ENCODE data around the gene TRPM2. TPM values are rescaled to one million over a fixed set of nuclear protein-coding genes. Genes with fewer than 3 reads are reported as not detected.
A peak's percentile ranks its signal among the peaks of the same experiment; 100 is the strongest.

The TRPM2 gene
- total and polyA plus RNA-seq, 8 donors = 0.46 to 8.7 (median 2.6) TPM

- FAIRE-seq = no peak
- H3K4me3 ChIP-seq = no peak overlapping the region
- no peak for DNase-seq
- WGBS, 2 donors = 52 to 61% methylated on average over 2 of the region's 2 CpGs
- ATAC-seq = no peak
- no peaks in the 10 kb centered on the region for H3K4me1 ChIP-seq
- no peak for TF ChIP-seq CTCF (IDR thresholded peaks at IDR 0.05)
- intact Hi-C loops (cut with DNase I) = no loop called here
- H3K27me3 ChIP-seq = no peaks in the 10 kb centered on the region
- no peaks in the 10 kb centered on the region for H3K36me3 ChIP-seq
- H3K27ac ChIP-seq = no peak overlapping the region
- H3K9me3 ChIP-seq = no peaks in the 10 kb centered on the region
These were observed 31.5 kb downstream of the TRPM2 start for GRCh38 chr21:44384968-44385367.

GRCh38 chr21:44389335-44389734 is 35.9 kb downstream of the TRPM2 start:
- no peak for ATAC-seq
- intact Hi-C loops (cut with DNase I) = no loop called here
- H3K4me3 ChIP-seq = no peak overlapping the region
- no peaks in the 10 kb centered on the region for H3K27me3 ChIP-seq
- H3K9me3 ChIP-seq = no peaks in the 10 kb centered on the region
- no peak for FAIRE-seq
- DNase-seq = no peak
- no peaks in the 10 kb centered on the region for H3K36me3 ChIP-seq
- no peaks in the 10 kb centered on the region for H3K4me1 ChIP-seq
- H3K27ac ChIP-seq = no peak overlapping the region
- 73 to 85% methylated on average over 1 of the region's 1 CpG for WGBS, 2 donors
- TF ChIP-seq CTCF (IDR thresholded peaks at IDR 0.05) = no peak

- H3K27ac ChIP-seq = no peak overlapping the region
- no peaks in the 10 kb centered on the region for H3K4me1 ChIP-seq
- no peaks in the 10 kb centered on the region for H3K36me3 ChIP-seq
- no peak overlapping the region for H3K4me3 ChIP-seq
- ATAC-seq = no peak
- no peak for DNase-seq
- intact Hi-C loops (cut with DNase I) = no loop called here
- no peak for FAIRE-seq
- no peaks in the 10 kb centered on the region for H3K9me3 ChIP-seq
- H3K27me3 ChIP-seq = no peaks in the 10 kb centered on the region
- TF ChIP-seq CTCF (IDR thresholded peaks at IDR 0.05) = no peak
- 74 to 84% methylated on average over 8 of the region's 8 CpGs for WGBS, 2 donors
These were observed 37.5 kb downstream of the TRPM2 start for GRCh38 chr21:44390886-44391285.

GRCh38 chr21:44391345-44392091 is 38.1 kb downstream of the TRPM2 start:
- WGBS, 2 donors = 47 to 58% methylated on average over 34 of the region's 34 CpGs
- Histone ChIP-seq H3K9me3 (no peaks in the 10 kb centered on the region), H3K27me3 (no peaks in the 10 kb centered on the region), H3K27ac (no peak overlapping the region), H3K36me3 (no peaks in the 10 kb centered on the region), H3K4me1 (no peaks in the 10 kb centered on the region), H3K4me3 (no peak overlapping the region)
- DNase-seq (peak in 1 of 6 donors; percentile 47), ATAC-seq (peak in 1 of 4 donors; percentile 30), FAIRE-seq (no peak)
- TF ChIP-seq CTCF (IDR thresholded peaks at IDR 0.05) = no peak
- intact Hi-C loops (cut with DNase I) = no loop called here

GRCh38 chr21:44392185-44392584 is 38.8 kb downstream of the TRPM2 start:
- H3K4me1 ChIP-seq = no peaks in the 10 kb centered on the region
- ATAC-seq (no peak), DNase-seq (no peak), FAIRE-seq (no peak)
- WGBS, 2 donors = 68 to 70% methylated on average over 6 of the region's 6 CpGs
- H3K27me3 ChIP-seq = no peaks in the 10 kb centered on the region
- no peak overlapping the region for H3K27ac ChIP-seq
- no peak for TF ChIP-seq CTCF (IDR thresholded peaks at IDR 0.05)
- no peak overlapping the region for H3K4me3 ChIP-seq
- no peaks in the 10 kb centered on the region for H3K36me3 ChIP-seq
- H3K9me3 ChIP-seq = no peaks in the 10 kb centered on the region
- intact Hi-C loops (cut with DNase I) = no loop called here

Measured in pancreas (tissue), 10 donors.